Small intestine (tissue), 7 donors: Measurements from ENCODE around the gene KLRC3. TPM values are rescaled to one million over a fixed set of nuclear protein-coding genes. Genes with fewer than 3 reads are reported as not detected.
"Not testable (repeated sequence)": the region's sequence is repeated elsewhere in the genome, so short reads cannot be mapped to it uniquely, and the experiment has no call there.

ENCODE experiments used
- DNase-seq, 2 donors: peaks; one replicate each; pipeline versions ENCODE4 v3.0.0 to v3.0.0-alpha.2; 2013
- FAIRE-seq: peaks from 2 replicates; lab custom pipeline; 2012; peaks lifted over from hg19 to GRCh38; lab: Jason Lieb, UNC
- H3K27ac ChIP-seq, 3 donors: one replicate each; pipeline ENCODE4 v1.5.1; 2013; ENCODE audit warnings: low read length in 2 of 3, mild to moderate bottlenecking in 2 of 3, control low read depth in 1 of 3, inconsistent platforms in 1 of 3, low read depth in 1 of 3, moderate library complexity in 1 of 3
- H3K27me3 ChIP-seq, 3 donors: one replicate each; pipeline ENCODE4 v1.6.1; 2013; ENCODE audit warnings: low read length in 3 of 3, inconsistent platforms in 1 of 3; ENCODE audit not compliant: control insufficient read depth in 3 of 3, insufficient read depth in 3 of 3
- H3K36me3 ChIP-seq, 3 donors: one replicate each; pipeline ENCODE4 v1.6.1; 2013; ENCODE audit warnings: low read length in 3 of 3, inconsistent platforms in 1 of 3, low read depth in 1 of 3, mild to moderate bottlenecking in 1 of 3, moderate library complexity in 1 of 3; ENCODE audit not compliant: control insufficient read depth in 3 of 3, insufficient read depth in 2 of 3
- H3K4me1 ChIP-seq, 3 donors: one replicate each; pipeline ENCODE4 v1.6.1; 2013; ENCODE audit warnings: low read length in 2 of 3, inconsistent platforms in 1 of 3, low read depth in 1 of 3, mild to moderate bottlenecking in 1 of 3, moderate library complexity in 1 of 3; ENCODE audit not compliant: control insufficient read depth in 3 of 3, insufficient read depth in 2 of 3
- H3K4me3 ChIP-seq, 3 donors: one replicate each; pipeline ENCODE4 v1.5.1; 2013; ENCODE audit warnings: low read length in 3 of 3, control low read depth in 1 of 3, inconsistent platforms in 1 of 3, low read depth in 1 of 3, mild to moderate bottlenecking in 1 of 3, moderate library complexity in 1 of 3
- H3K9me3 ChIP-seq, 2 donors: one replicate each; pipeline ENCODE4 v1.6.1; 2013; ENCODE audit warnings: low read depth in 1 of 2, low read length in 1 of 2; ENCODE audit not compliant: control insufficient read depth in 2 of 2, insufficient read depth in 1 of 2
- WGBS, 3 donors: extraction: QIAGEN DNeasy Blood & Tissue Kit; methylation state at CpG; one replicate each; pipeline ENCODE4 v1.1.7; 2013; 5-methylcytosine and 5-hydroxymethylcytosine counted together
- polyA plus RNA-seq, 4 donors: library from polyadenylated mRNA; stranded (reverse) in 3 of 4; unstranded in 1 of 4; fragments of 200-250 nt in 3 of 4; fragments of 120-200 nt in 1 of 4; gene quantifications; one replicate each; pipeline versions ENCODE4 v1.2.1 to v1.2.3, GENCODE V29; 2013
- donor health status: healthy with polysubstance abuse.
- donor health status: control.
- donor health status: control.
- donor health status: Bipolar disorder and iron deficiency.
- donor health status: healthy.

KLRC3 gene
- polyA plus RNA-seq, 4 donors: 0.37 to 0.46 TPM; not detected in 2

DNA sequence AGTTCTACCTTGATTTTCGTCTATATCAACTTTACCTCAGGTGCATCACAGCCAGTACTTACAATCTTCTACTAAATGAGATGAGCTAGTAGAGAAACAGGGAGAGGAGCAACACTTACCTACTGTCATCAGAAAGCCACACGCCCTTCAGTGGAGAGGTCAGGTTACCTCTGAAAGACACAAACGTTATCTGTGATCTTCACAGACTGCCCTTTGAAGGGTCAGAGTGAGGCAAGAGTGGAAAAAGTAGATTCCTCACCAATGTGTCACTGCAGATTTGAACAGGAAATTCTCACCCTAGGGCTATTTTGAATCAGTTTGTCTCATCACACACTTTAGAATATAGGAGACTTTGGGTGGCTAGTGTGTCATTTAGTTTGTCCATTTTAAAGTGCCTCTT is 1.8 kb upstream of the KLRC3 start:
- 32 to 49% (median 44%) methylated on average over 2 of the region's 3 CpGs for WGBS, 3 donors
- H3K4me1 ChIP-seq, H3K9me3 ChIP-seq, DNase-seq, H3K4me3 ChIP-seq, H3K27me3 ChIP-seq, FAIRE-seq, H3K27ac ChIP-seq, H3K36me3 ChIP-seq: not testable (repeated sequence)

DNA sequence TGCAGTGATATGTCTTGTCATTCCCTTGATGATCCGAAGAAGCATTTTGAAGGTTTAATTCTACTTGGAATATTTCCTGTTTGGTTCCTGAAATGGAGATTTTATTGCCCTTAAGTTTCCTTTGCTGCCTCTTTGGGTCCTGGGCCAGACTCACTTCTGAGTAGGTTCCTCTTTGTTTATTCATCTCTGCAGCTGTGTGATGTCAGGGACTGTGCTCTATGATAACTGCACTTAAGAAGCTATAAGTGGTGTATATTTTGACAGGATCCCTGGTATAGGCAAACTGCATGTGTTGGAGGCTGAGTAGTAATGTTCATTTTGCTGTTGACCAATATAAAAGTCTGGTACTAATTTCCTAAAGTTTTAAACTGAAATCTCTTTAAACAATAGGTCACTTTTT is 11.0 kb downstream of the KLRC3 start, which contains the start of gene KLRC4:
TSS of gene KLRC4 (minus strand) at position 366 of the 400 bp plus-strand sequence. CDS start at position 184, 182 bp downstream.
- no peak within 1 kb of the TSS for H3K4me3 ChIP-seq
- H3K27ac ChIP-seq: no peak within 1 kb of the TSS
- no peaks in the 10 kb centered on the region for H3K4me1 ChIP-seq
- WGBS, 3 donors: 10 to 51% (median 25%) methylated on average over 1 of the region's 1 CpG
- no peaks in the 10 kb centered on the region for H3K9me3 ChIP-seq
- DNase-seq (peak in 1 of 2 donors; percentile 9), FAIRE-seq (no peak)
- H3K36me3 ChIP-seq: peaks cover 0 to 2% (median 0%) of the 10 kb centered on the region in 3 donors
- H3K27me3 ChIP-seq: no peaks in the 10 kb centered on the region

DNA sequence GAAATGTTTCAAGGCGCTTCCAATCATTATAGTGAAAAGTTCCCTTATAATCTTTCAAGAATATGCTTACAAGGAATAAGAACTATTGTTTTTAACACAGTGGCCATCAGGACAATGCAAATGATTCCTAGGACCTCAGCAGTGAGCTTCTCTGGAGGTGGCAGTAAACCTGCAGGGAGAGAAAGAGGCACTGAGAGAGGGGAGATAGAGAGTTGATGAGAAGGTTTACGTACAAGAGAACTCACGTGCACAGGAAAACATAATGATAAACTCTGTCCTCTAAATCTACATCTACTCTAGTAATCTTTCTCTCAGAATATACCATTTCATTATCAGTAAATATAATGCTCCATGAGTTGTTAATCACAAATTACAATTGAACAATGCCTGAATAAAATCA is 11.6 kb downstream of the KLRC3 start:
- Histone ChIP-seq H3K36me3 (peaks cover 0 to 2% (median 0%) of the 10 kb centered on the region in 3 donors), H3K4me1 (no peaks in the 10 kb centered on the region), H3K27ac (no peak overlapping the region), H3K4me3 (no peak overlapping the region), H3K27me3 (no peaks in the 10 kb centered on the region), H3K9me3 (no peaks in the 10 kb centered on the region)
- DNase-seq: no peak
- no peak for FAIRE-seq
- WGBS, 3 donors: 45 to 86% (median 60%) methylated on average over 3 of the region's 3 CpGs

DNA sequence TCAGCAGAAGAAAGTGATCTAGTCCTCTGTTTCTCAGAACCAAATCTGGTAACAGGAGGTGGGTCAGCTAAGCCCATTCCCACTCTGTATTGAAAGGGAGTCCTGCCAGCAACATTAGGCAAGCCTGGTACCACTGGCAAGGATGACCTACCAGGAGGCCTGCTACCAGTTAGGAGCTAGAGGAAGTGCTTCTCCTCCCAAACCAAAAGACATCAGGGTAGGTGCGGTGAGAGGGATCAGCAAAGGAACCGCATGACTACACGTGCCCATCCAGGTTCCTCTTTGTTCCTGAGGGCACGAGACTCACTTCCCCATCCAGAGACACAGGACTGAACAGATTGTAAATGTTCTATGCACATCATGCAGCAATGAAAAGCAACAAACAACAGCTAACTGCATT is 13.7 kb downstream of the KLRC3 start:
- peak overlapping the region in 1 of 3 donors; percentile 16 for H3K4me3 ChIP-seq

DNA sequence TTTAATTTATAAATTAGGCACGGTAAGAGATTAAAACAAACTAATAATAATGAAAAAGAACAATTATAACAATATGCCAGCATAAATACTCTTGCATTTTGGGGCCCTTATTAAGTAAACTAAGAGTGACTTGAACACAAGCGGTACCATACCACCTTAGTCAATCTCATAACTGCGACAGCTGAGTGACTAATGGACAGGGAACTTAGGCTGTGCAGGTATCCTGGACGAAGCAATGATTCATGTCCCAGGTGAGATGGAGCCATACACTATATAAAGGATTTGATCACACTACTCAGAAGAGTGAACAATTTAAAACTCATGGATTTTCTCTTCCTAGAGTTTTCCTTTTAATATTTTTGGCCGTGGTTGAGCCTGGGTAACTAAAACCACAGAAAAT is 15.1 kb downstream of the KLRC3 start:
- no peaks in the 10 kb centered on the region for H3K4me1 ChIP-seq
- no peak overlapping the region for H3K27ac ChIP-seq
- no peak for FAIRE-seq
- no peaks in the 10 kb centered on the region for H3K27me3 ChIP-seq
- 86 to 90% (median 87%) methylated on average over 5 of the region's 5 CpGs for WGBS, 3 donors
- no peak for DNase-seq
- no peak overlapping the region for H3K4me3 ChIP-seq
- no peaks in the 10 kb centered on the region for H3K9me3 ChIP-seq
- H3K36me3 ChIP-seq: peaks cover 0 to 2% (median 0%) of the 10 kb centered on the region in 3 donors

More for the DNA sequence above, 13.7 kb downstream of the KLRC3 start:
- Histone ChIP-seq H3K9me3 (no peaks in the 10 kb centered on the region), H3K27me3 (no peaks in the 10 kb centered on the region), H3K27ac (no peak overlapping the region), H3K4me1 (no peaks in the 10 kb centered on the region), H3K36me3 (peaks cover 0 to 2% (median 0%) of the 10 kb centered on the region in 3 donors)
- FAIRE-seq: no peak
- DNase-seq: no peak
- 60 to 69% (median 68%) methylated on average over 4 of the region's 4 CpGs for WGBS, 3 donors

DNA sequence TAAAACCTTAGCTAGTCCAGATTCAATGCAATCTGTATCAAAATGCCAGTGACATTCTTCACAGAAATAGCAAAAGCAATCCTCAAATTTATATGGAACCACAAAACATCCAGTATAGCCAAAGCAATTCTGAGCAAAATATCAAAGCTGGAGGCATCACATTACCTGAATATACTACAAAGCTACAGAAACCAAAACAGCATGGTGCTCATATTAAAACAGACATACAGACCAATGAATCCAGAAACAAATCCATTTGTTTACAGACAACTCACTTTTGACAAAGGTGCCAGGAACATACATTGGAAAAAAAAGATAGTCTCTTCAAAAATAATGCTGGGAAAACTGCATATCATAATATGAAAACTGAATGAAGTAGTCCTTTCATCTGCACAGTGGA is 15.6 kb downstream of the KLRC3 start:
- no peaks in the 10 kb centered on the region for H3K4me1 ChIP-seq
- peaks cover 0 to 2% (median 0%) of the 10 kb centered on the region in 3 donors for H3K36me3 ChIP-seq
- no peaks in the 10 kb centered on the region for H3K27me3 ChIP-seq
- H3K4me3 ChIP-seq: no peak overlapping the region
- H3K27ac ChIP-seq: no peak overlapping the region
- DNase-seq: no peak
- FAIRE-seq: no peak
- H3K9me3 ChIP-seq: no peaks in the 10 kb centered on the region

DNA sequence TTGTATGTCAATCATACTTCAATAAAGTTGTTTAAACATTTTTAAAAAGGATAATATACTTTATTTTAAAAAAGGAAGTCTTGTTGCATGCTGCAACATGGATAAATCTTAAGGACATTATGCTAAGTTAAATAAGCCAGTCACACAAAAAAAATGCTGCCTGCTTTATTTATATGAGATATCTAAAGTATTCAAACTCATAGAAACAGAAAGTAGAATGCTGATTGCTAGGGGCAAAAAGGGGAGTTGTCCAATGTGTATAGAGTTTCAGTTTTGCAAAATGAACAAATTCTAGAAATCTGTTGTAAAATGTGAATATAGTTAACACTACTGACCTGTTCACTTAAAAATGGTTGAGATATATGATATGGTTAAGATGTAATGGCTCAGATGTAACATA is 19.6 kb downstream of the KLRC3 start:
- Histone ChIP-seq H3K9me3 (no peaks in the 10 kb centered on the region), H3K4me3 (no peak overlapping the region), H3K27me3 (no peaks in the 10 kb centered on the region), H3K27ac (no peak overlapping the region), H3K36me3 (peaks cover 0 to 2% (median 0%) of the 10 kb centered on the region in 3 donors), H3K4me1 (no peaks in the 10 kb centered on the region)
- DNase-seq (no peak), FAIRE-seq (no peak)

DNA sequence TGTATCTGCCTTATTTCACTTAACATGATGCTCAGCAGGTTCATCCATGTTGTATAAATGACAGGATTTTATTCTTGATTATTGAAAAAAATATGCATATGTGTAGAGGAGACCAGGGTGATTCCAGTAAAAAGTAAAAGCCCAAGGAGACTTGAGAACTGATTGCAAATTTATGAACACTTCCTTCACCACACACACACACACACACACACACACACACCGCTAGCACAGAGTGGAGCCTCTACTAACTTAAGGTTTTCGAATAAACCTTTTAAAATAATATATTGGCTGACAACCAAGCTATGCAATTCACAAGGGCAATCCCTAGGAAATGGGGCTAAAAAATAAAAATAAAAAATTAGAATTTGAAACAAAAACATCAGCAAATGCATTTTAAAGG is 22.2 kb downstream of the KLRC3 start:
- Histone ChIP-seq H3K36me3 (no peaks in the 10 kb centered on the region), H3K4me3 (no peak overlapping the region), H3K4me1 (peaks cover 0 to 4% (median 0%) of the 10 kb centered on the region in 3 donors), H3K27ac (no peak overlapping the region), H3K9me3 (no peaks in the 10 kb centered on the region), H3K27me3 (no peaks in the 10 kb centered on the region)
- no peak for DNase-seq
- 86 to 98% (median 87%) methylated on average over 2 of the region's 2 CpGs for WGBS, 3 donors
- no peak for FAIRE-seq

DNA sequence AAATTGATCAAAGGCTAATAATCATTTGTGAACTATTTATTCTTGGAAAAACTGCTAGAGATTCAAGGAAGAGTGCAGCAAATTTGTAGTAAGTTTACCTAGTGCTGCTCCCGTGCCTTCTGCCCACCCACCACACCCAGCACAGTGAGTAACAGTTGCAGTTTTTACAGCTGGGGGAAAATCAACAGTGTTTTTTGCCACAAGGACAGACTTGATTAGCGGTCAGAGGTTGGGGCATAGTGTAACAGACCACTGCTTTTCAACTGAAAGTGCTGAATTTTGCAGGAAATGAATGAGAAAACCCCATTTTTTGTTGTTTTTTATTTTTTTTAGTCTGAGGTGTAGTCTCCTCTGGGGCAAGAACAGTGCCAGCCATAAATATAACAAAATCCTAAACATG is 23.1 kb downstream of the KLRC3 start:
- peaks cover 0 to 4% (median 0%) of the 10 kb centered on the region in 3 donors for H3K4me1 ChIP-seq
- H3K4me3 ChIP-seq: no peak overlapping the region
- WGBS, 3 donors: 37 to 70% (median 49%) methylated on average over 2 of the region's 2 CpGs
- no peaks in the 10 kb centered on the region for H3K27me3 ChIP-seq
- FAIRE-seq: no peak
- no peak overlapping the region for H3K27ac ChIP-seq
- peak in 1 of 2 donors; percentile 19 for DNase-seq
- no peaks in the 10 kb centered on the region for H3K36me3 ChIP-seq
- no peaks in the 10 kb centered on the region for H3K9me3 ChIP-seq
